Spleen (tissue), 11 donors: ENCODE results near the gene BCAR1. TPM values are rescaled to one million over a fixed set of nuclear protein-coding genes. Genes with fewer than 3 reads are reported as not detected.

Source experiments
- DNase-seq: peaks from one replicate; pipeline ENCODE4 v3.0.0-alpha.2; 2020
- H3K27ac ChIP-seq, 8 donors: fragments of 200-600 bp; sonication (generic) in 7 of 8; 1 replicate in 4 of 8; 2 replicates in 4 of 8; pipeline versions ENCODE4 v1.5.0 to v1.8.0; 2016 to 2021; ENCODE audit warnings: inconsistent platforms in 4 of 8, mild to moderate bottlenecking in 4 of 8, moderate library complexity in 1 of 8
- H3K27me3 ChIP-seq, 7 donors: fragments of 200-600 bp; sonication (generic) in 6 of 7; replicated peaks in 1 of 7; 1 replicate in 4 of 7; 2 replicates in 3 of 7; pipeline versions ENCODE4 v1.5.0 to v1.8.0; 2016 to 2021; ENCODE audit warnings: inconsistent platforms in 3 of 7, mild to moderate bottlenecking in 1 of 7
- H3K36me3 ChIP-seq, 6 donors: fragments of 200-600 bp; sonication (generic) in 5 of 6; 1 replicate in 4 of 6; 2 replicates in 2 of 6; pipeline versions ENCODE4 v1.5.0 to v1.8.0; 2016 to 2021; ENCODE audit warnings: inconsistent platforms in 2 of 6
- H3K4me1 ChIP-seq, 6 donors: fragments of 200-600 bp; sonication (generic) in 5 of 6; 1 replicate in 3 of 6; 2 replicates in 3 of 6; pipeline versions ENCODE4 v1.5.0 to v1.8.0; 2016 to 2021; ENCODE audit warnings: inconsistent platforms in 3 of 6
- H3K4me3 ChIP-seq, 8 donors: fragments of 200-600 bp; sonication (generic) in 7 of 8; 1 replicate in 4 of 8; 2 replicates in 4 of 8; pipeline versions ENCODE4 v1.5.0 to v1.8.0; 2016 to 2021; ENCODE audit warnings: inconsistent platforms in 4 of 8, mild to moderate bottlenecking in 4 of 8, moderate library complexity in 2 of 8
- H3K9me3 ChIP-seq, 8 donors: fragments of 200-600 bp; sonication (generic) in 7 of 8; 1 replicate in 4 of 8; 2 replicates in 4 of 8; pipeline versions ENCODE4 v1.5.0 to v1.8.0; 2016 to 2021; ENCODE audit warnings: inconsistent platforms in 4 of 8
- POLR2A ChIP-seq, 3 donors: fragments of 450-650 bp; IDR thresholded peaks; one replicate each; pipeline ENCODE4 v1.5.1; 2017; ENCODE audit warnings: antibody characterized with exemption in 3 of 3, mild to moderate bottlenecking in 1 of 3
- POLR2AphosphoS5 ChIP-seq, 3 donors: sonication (generic); formaldehyde crosslinking; IDR thresholded peaks; one replicate each; pipeline ENCODE4 v1.5.1; 2017; ENCODE audit warnings: antibody characterized with exemption in 3 of 3
- WGBS, 5 donors: extraction: QIAGEN DNeasy Blood & Tissue Kit in 3 of 5; methylation state at CpG; one replicate each; pipeline versions ENCODE4 v1.1.5 to v1.1.7; 2013 to 2018; 5-methylcytosine and 5-hydroxymethylcytosine counted together
- intact Hi-C: fragments of 100-400 bp; cut with DNase I; formaldehyde crosslinking; loops from one replicate; pipeline ENCODE4 v1.15.0; 2023; ENCODE audit warnings: low total_unique reads
- polyA plus RNA-seq, 3 donors: library from polyadenylated mRNA; stranded (reverse); fragments of 200-250 nt; gene quantifications; one replicate each; pipeline ENCODE4 v1.2.1, GENCODE V29; 2013
- small RNA-seq, 4 donors: library from RNA; depleted of rRNA; stranded (forward); fragments of <200 nt; gene quantifications; one replicate each; pipeline ENCODE3, GENCODE V24; 2016
- total RNA-seq, 7 donors: library from RNA; depleted of rRNA in 3 of 7; stranded (reverse); fragments of >200 nt in 3 of 7; fragmentation: NEBNext Ultra II Directional in 4 of 7; extraction: Animal tissue kit (Norgen Biotek cat#: 25700) in 4 of 7; gene quantifications; one replicate each; pipeline versions ENCODE4 v1.1.0 to v1.2.1, GENCODE V29; 2016 to 2021
- TF ChIP-seq, protein P1 (sequence below), 11 experiments: fragments of 200-600 bp in 7 of 11; fragments of 450-650 bp in 4 of 11; sonication (generic) in 4 of 11; IDR thresholded peaks in 8 of 11; conservative IDR thresholded peaks in 3 of 11; 1 replicate in 7 of 11; 2 replicates in 4 of 11; pipeline versions ENCODE4 v1.4.0 to v1.8.0; 2016 to 2021; ENCODE audit warnings: antibody characterized with exemption in 11 of 11, inconsistent platforms in 4 of 11, mild to moderate bottlenecking in 1 of 11
- donor health status: healthy with polysubstance abuse.
- donor health status: DM: no; HTN: no; CAD: no; lungs with moderate emphysema.
- donor health status: DM: no; HTN: no; CAD: no.
- donor health status: Bipolar disorder and iron deficiency.
- donor health status: healthy.
- donor health status: DM: no; HTN: no; CAD: no.
- donor health status: DM: yes; HTN: yes; CAD: no.

BCAR1 gene
- total and polyA plus RNA-seq, 10 donors = 14.6 to 164 (median 71.9) TPM

DNA sequence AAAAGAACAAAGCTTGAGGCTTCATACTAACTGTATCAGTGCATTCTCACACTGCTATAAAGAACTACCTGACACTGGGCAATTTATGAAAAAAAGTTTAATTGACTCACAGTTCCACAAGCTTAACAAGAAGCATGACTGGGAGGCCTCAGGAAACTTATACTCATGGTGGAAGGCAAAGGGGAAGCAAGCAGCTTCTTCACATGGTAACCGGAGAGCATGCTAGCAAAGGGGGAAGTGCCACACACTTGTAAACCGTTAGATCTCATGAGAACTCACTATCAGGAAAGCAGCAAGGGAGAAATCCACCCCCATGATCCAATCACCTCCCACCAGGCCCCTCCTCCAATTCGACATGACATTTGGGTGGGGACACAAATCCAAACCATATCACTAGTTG lies 69.8 kb downstream of the BCAR1 start:
- intact Hi-C loops = no loop called here
- WGBS, 5 donors = 16 to 31% (median 19%) methylated on average over 3 of the region's 3 CpGs
- no peaks in the 10 kb centered on the region for H3K4me1 ChIP-seq

DNA sequence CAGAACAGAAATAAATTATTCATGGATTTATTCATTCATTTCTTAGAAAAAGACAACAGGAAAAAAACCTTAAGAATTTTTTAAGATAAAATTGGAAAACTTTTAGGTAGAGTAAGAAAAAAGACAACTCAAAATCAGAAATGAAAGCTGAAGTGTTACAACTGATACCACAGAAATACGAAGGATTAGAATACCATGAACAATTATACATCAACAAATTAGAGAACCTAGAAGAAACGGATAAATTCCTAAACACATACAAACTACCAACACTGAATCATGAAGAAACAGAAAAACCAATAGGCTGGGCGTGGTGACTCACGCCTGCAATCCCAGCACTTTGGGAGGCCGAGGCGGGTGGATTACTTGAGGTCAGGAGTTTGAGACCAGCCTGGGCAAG lies 72.2 kb downstream of the BCAR1 start:
- no peak overlapping the region for H3K27ac ChIP-seq
- H3K4me3 ChIP-seq = no peak overlapping the region
- no peaks in the 10 kb centered on the region for H3K4me1 ChIP-seq
- TF ChIP-seq POLR2A (IDR thresholded peaks at IDR 0.05) = no peak
- TF ChIP-seq, protein P1, sequence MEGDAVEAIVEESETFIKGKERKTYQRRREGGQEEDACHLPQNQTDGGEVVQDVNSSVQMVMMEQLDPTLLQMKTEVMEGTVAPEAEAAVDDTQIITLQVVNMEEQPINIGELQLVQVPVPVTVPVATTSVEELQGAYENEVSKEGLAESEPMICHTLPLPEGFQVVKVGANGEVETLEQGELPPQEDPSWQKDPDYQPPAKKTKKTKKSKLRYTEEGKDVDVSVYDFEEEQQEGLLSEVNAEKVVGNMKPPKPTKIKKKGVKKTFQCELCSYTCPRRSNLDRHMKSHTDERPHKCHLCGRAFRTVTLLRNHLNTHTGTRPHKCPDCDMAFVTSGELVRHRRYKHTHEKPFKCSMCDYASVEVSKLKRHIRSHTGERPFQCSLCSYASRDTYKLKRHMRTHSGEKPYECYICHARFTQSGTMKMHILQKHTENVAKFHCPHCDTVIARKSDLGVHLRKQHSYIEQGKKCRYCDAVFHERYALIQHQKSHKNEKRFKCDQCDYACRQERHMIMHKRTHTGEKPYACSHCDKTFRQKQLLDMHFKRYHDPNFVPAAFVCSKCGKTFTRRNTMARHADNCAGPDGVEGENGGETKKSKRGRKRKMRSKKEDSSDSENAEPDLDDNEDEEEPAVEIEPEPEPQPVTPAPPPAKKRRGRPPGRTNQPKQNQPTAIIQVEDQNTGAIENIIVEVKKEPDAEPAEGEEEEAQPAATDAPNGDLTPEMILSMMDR (IDR thresholded peaks at IDR 0.05 in 8 of 11, conservative IDR thresholded peaks at IDR 0.05 in 3 of 11) = no peak
- no peak for TF ChIP-seq POLR2AphosphoS5 (IDR thresholded peaks at IDR 0.05)
- WGBS, 5 donors = 79 to 91% (median 89%) methylated on average over 6 of the region's 6 CpGs
- no peaks in the 10 kb centered on the region for H3K27me3 ChIP-seq
- DNase-seq = no peak
- H3K9me3 ChIP-seq = peaks cover 6 to 53% (median 44%) of the 10 kb centered on the region in 8 donors
- no peaks in the 10 kb centered on the region for H3K36me3 ChIP-seq
- intact Hi-C loops = no loop called here

More for the DNA sequence above, 69.8 kb downstream of the BCAR1 start:
- H3K36me3 ChIP-seq = no peaks in the 10 kb centered on the region
- H3K9me3 ChIP-seq = peaks cover under 1 to 28% (median 20%) of the 10 kb centered on the region in 8 donors
- DNase-seq = no peak
- no peak overlapping the region for H3K4me3 ChIP-seq
- H3K27me3 ChIP-seq = no peaks in the 10 kb centered on the region
- TF ChIP-seq POLR2AphosphoS5 (IDR thresholded peaks at IDR 0.05) (no peak), POLR2A (IDR thresholded peaks at IDR 0.05) (no peak)
- TF ChIP-seq, protein P1 (IDR thresholded peaks at IDR 0.05 in 8 of 11, conservative IDR thresholded peaks at IDR 0.05 in 3 of 11) = no peak
- H3K27ac ChIP-seq = no peak overlapping the region

Small RNA genes within 50 kb of the gene (small RNA-seq; reads per million reads assigned to genes)
- gene RNU6-758P = 0 reads per million in 4 donors

Other genes with a start within 250 kb of the BCAR1 start
- gene LDHD, start 134.8 kb downstream of the BCAR1 start, total RNA-seq = 1 to 10 TPM in 5 of 7 donors, under 1 TPM in 2; 0.76 to 3.3 (median 1.5) TPM
- 1 to 10 TPM in 1 of 3 donors, under 1 TPM in 2; 0.53 to 1.1 (median 0.57) TPM for gene LDHD, start 134.8 kb downstream of the BCAR1 start, polyA plus RNA-seq
- 10 to 100 TPM in 1 of 7 donors, 1 to 10 TPM in 6; 8.3 to 11.4 (median 9.1) TPM for gene ZFP1, start 103.1 kb downstream of the BCAR1 start, total RNA-seq
- gene ZFP1, start 103.1 kb downstream of the BCAR1 start, polyA plus RNA-seq = 1 to 10 TPM; 3.1 to 4.2 (median 3.6) TPM
- 10 to 100 TPM in 1 of 7 donors, 1 to 10 TPM in 5, not detected in 1; 1.3 to 11.8 (median 3.7) TPM for gene CTRB2, start 44.5 kb downstream of the BCAR1 start, total RNA-seq
- gene CTRB2, start 44.5 kb downstream of the BCAR1 start, polyA plus RNA-seq = 1 to 10 TPM in 2 of 3 donors, under 1 TPM in 1; 0.58 to 1.3 (median 1.2) TPM
- gene CTRB1, start 32.6 kb downstream of the BCAR1 start, total RNA-seq = 10 to 100 TPM in 1 of 7 donors, 1 to 10 TPM in 4, not detected in 2; 2.2 to 25.2 (median 4.4) TPM
- 1 to 10 TPM in 2 of 3 donors, under 1 TPM in 1; 0.59 to 2.7 (median 1.5) TPM for gene CTRB1, start 32.6 kb downstream of the BCAR1 start, polyA plus RNA-seq
- 100 to 1,000 TPM in 6 of 7 donors, 10 to 100 TPM in 1; 56.1 to 153 (median 108) TPM for gene CFDP1, start 181.9 kb upstream of the BCAR1 start, total RNA-seq
- gene CFDP1, start 181.9 kb upstream of the BCAR1 start, polyA plus RNA-seq = 100 to 1,000 TPM; 101 to 222 (median 108) TPM
- gene TMEM170A, start 213.1 kb upstream of the BCAR1 start, total RNA-seq = 10 to 100 TPM; 26.3 to 54.0 (median 34.2) TPM
- 10 to 100 TPM in 1 of 3 donors, 1 to 10 TPM in 2; 6.1 to 12.0 (median 6.4) TPM for gene TMEM170A, start 213.1 kb upstream of the BCAR1 start, polyA plus RNA-seq
- gene CHST6, start 243.8 kb upstream of the BCAR1 start, total RNA-seq = under 1 TPM in 6 of 7 donors, not detected in 1; 0.17 to 0.66 (median 0.26) TPM
- gene CHST6, start 243.8 kb upstream of the BCAR1 start, polyA plus RNA-seq = under 1 TPM; under 0.01 to 0.06 (median 0.02) TPM